ENCODE measurements around the gene ADRA1B. TPM values are rescaled to one million over a fixed set of nuclear protein-coding genes. Genes with fewer than 3 reads are reported as not detected.
"Not testable (repeated sequence)": the region's sequence is repeated elsewhere in the genome, so short reads cannot be mapped to it uniquely, and the experiment has no call there.

ADRA1B gene
- polyA plus RNA-seq, 12 donors, result 0.14 to 1.4 (median 0.35) TPM; not detected in 2

DNA sequence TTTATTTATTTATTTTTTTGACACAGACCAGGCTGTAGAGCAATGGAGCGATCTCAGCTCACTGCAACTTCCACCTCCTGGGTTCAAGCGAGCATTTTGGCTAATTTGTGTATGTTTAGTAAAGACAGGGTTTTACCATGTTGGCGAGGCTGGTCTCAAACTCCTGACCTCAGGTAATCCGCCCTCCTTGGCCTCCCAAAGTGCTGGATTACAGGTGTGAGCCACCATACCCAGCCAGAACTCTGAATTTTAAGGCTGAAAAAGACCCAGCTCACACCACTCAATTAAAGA lies 49.5 kb downstream of the ADRA1B start:
- DNase-seq, result not testable (repeated sequence)

DNA sequence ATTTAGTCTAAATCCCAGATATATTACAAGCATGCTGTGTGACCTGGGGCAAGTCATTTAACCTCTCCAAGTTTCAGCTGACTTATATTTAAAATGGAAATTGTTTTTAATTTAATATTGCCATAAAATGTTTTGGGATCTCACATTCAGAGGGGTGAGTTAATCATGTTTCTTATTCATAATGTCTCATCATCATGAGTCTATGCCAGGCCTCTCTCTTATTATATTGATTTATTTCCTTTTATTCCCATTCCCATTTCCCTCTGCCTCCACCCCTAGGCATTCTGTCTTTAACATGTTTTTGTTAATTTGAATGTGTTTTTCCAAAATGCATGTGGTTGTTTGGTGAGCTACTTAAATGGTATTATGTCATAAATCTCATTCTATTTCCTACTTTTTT lies 53.7 kb downstream of the ADRA1B start:
- DNase-seq, result no peak

DNA sequence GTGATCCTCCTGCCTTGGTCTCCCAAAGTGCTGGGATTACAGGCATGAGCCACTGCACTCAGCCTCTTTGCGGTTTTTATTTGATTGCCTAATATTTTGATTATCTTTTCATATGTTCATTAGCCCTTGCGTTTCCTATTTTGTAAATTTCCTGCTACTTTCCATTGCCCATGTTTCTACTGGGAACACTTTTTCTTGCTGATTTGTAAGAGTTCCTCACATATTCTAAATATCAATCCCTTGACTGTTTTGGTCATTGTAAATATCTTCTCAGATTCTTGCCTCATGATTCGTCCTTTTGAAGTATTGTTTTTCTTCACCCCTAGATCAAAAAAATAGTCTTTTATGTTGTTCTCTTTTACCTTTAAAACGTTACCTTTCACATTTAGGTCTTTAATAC lies 54.8 kb downstream of the ADRA1B start:
- DNase-seq, result no peak

DNA sequence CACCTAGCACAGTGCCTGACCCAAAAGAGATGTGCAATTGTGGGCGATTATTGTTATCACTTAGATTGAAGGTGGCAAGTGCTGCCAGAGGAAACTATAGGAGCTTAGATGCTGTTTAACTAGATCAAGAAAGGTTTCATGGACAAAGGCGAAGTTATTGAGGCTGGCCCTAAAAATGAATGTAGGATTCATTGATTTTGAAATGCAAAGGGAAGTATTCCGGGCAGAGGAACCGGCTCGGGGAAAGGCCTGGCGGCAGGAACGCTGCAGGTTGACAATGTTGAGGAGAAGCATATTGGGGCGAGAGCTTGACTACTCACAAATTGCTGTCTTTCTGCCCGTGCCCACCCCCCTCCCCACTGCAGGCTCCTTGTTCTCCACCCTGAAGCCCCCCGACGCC lies 55.2 kb downstream of the ADRA1B start:
- no peak for DNase-seq

DNA sequence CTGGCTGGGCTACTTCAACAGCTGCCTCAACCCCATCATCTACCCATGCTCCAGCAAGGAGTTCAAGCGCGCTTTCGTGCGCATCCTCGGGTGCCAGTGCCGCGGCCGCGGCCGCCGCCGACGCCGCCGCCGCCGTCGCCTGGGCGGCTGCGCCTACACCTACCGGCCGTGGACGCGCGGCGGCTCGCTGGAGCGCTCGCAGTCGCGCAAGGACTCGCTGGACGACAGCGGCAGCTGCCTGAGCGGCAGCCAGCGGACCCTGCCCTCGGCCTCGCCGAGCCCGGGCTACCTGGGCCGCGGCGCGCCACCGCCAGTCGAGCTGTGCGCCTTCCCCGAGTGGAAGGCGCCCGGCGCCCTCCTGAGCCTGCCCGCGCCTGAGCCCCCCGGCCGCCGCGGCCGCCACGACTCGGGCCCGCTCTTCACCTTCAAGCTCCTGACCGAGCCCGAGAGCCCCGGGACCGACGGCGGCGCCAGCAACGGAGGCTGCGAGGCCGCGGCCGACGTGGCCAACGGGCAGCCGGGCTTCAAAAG lies 55.7 kb downstream of the ADRA1B start:
- DNase-seq, result no peak

DNA sequence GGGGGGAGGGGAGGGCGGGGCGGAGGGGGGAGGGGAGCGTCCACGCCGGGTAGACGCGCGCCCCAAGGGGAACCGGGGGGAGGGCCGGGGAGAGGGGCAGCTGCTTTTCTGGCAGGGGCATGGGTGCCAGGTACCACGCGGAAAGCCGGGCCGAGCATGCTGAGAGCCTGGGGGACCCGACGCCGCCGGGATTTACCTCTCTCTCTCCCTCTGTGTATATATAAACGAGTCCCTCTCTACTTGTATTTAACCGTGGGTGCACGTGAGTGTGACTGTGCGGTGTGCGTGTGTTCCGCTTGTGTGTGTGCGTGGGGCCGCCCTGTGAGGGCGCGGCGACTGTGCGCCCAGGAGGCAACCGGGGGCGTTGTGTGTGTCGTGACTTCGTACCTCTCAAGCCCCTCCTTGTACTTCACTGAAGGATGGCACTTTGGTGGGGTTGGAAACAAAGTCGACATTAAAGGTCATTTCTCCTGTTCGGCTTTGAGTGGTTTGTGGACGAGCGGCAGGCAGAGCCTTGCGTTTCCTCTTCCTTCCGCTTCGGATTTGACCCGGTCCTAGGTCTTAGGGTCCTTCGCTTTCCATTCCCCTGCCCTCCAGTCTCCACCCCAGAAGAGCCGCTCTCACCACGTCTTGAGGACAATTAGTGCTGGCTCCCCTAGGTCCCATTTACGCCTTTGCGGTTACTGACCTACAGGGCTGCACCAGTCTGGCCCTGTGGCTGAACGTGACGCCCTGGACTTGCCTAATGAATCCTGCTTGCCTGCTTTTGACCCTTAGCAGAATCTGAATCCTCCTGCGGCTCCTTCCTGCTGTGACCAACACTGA lies 56.5 kb downstream of the ADRA1B start:
- DNase-seq, result no peak

DNA sequence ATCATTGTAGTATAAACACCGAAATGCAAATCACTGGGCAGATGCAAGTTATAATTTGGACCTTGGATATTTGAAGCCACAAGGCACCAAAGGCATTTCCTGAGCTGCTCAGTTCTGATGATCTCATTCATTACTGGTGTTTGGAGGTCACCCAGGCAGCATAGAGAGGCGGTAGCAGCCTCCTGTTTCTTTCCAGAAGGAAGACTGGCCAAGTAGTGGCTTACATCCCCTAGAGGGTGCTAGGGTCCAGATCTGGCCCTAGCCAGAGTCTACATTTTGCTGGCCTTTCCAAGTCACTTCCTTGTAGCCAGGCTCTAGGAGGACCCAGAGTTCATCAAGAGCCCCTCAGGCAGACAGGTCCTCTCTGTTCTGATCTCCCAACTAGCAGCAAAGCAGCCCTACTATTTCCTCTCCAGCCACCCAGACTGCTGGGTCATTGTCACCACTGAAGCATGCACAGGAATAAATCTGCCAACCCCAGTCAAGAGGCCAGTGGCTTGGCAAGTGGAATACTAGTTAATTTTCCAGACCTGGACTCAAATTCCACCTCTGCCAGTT lies 59.3 kb downstream of the ADRA1B start:
- DNase-seq, result peak; percentile 7

DNA sequence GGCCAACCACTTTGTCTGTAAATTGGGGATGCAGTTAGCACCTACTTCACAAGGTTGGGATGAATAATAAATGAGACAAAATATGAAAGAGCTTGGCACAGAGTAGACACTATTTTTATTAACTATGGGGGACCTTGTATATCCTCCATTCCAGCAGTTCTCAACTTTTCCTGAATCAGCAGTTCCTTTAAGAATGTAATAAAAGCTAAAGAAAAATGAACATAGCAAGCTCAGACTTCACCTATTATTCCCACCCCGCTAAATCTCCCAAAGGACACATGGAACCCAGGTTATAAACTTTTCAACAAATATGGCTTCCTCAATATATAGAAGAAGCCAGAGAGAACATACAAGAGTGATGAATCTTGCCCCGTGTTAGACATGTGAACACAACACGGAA lies 60.6 kb downstream of the ADRA1B start:
- no peak for DNase-seq

DNA sequence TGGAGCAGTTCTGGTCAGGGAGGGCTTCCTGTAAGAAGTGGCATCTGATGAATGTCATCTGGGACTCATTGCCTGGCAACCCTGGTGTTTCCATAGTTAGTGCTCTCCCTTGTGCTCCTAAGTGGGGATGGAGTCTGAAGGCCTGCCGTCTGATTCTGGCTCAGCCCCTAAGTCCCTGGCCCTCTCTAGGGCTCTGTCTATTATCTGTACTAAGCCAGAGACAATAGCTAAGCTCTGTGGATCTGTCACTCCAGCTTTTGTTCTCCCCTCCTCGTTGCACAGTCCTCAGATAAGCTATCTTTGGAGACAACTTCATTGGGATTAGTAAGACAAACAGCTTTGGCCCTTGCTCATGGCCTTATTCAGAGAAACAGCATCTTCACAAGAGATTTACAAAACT lies 62.1 kb downstream of the ADRA1B start:
- no peak for DNase-seq

DNA sequence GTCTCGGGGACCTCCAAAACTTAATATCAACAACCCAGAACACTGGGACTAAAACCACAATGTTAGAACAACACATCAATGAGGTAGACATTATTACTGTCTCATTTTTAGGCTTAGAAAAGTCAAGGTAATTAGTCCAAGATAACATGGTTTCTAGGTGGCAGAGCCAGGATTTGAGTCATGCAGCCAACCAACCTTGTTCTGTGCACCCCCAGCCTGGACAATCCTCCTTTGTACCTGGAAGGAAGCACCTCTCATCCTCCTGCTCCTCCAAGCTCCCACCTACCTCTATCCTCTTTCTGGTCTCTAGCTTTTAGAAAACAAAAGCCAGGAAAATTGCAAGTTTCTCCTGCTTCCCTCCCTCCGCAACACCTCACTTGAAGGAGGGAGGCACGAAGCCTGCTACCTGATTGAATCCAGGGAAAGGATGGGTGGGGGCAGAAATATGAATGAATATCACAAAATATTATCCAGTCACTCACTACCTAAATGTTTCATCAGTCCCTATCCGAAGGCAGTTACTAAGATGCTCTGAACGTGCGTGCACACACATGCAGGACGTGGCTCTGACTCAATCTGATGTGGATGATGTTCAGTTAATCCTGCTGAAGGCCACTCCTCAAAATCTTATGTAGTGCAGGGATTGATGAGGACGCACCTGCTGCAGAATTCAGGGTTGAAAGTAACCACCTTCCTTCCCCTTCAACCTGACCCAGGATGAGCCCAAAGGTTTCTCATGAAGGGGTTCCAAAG lies 66.3 kb downstream of the ADRA1B start:
- no peak for DNase-seq

DNA sequence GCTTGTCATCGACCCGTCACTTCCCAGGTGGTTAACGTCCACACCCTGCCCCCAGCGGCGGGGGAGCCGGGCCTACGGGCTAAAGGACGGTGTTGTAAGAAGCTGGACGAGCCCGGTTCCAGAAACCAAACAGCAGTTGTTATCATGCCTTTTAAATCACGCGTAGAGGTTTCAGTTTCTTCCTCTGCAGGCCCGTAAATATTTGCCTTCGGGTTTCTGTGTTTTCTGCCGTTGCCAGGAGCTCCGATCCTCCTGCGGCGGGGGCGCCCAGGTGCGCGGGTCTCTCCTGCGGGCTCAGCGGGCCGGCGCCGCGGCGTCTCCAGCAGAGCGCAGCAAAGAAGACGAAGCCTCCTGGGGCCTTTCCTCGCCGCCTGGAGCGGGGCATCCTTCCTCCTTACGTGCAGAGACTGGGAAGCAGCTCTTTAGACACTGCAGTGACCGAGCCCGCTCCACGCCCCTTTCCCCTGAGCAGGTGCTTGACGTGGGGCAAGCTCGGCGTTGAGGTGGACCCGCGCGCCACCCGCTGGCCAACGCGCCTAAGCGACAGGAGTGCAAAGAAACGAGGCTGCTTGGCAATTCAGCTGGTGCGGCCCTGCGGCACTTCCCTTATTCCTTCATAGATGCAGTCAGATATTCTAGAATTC lies 70.9 kb downstream of the ADRA1B start:
- DNase-seq, result peak; percentile 40

DNA sequence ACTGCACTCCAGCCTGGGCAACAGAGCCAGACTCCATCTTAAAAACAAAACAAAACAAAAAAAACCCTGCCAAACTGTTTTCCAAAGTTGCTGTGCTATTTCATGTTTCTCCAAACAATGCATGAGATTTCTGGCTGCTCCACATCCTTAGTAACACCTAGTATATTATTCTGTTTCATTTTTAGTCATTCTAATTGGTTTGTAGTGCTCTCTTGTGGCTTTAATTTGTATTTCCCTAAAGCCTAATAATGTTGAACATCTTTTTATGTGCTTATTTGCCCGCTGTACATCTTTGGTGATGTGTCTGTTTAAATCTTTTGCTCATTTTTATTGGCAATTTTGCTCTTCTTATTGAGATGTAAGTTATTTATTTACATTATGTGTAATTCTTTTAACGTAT lies 74.2 kb downstream of the ADRA1B start:
- no peak for DNase-seq

DNA sequence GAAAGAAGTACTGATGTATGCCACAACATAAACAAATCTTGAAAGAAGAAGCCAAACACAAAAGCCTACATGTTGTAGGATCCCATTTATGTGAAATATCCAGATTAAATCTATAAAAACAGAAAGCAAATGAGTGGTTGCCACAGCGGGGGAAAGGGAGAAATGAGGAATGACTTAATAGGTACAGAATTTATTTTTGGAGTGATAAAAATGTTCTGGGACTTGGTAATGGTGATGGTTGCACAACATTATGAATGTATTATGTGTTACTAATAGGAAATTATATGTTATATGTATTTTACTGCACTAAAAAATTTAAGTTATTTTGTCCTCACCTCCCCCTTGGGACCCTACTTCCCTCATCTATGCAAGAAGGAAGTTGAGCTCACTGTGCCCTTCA lies 76.3 kb downstream of the ADRA1B start:
- no peak for DNase-seq

DNA sequence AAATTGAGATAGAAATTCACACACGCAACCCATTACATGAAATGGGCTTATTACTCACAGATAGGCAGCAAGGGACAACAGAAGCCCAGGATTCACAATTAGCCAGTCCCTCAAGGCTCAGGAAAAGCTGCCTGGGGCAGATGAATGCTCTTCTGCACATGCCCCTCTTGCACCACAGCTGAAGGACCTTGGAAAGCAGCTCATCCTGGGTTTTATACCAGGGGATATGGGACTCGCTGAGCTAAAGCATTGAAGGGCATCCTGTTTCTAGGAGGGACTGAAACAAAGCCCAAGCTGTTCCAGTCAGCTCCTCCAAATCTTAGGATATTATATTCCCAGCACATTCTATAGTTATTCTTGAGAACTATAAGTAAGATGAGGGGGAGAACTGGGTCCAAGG lies 76.9 kb downstream of the ADRA1B start:
- DNase-seq, result no peak

DNA sequence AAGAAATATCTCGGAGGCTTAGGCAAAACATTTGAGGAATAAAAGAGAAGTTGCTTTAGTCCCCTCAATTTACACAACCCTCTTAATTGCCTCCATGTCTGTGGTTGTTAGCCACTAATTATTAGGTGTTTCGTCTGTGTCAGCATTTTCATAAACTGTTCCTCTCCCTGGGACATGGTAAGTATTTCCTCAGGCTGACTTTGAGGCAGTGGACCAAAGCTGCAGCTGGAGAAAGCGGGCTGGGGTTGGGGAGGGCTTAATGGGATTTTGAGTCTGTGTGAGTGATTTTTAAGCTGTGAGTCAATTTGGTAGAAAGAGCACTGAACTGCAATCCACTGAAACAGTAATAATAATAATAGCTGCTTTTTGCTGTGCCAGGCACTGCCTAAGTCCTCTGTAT lies 79.6 kb downstream of the ADRA1B start:
- DNase-seq, result no peak

DNA sequence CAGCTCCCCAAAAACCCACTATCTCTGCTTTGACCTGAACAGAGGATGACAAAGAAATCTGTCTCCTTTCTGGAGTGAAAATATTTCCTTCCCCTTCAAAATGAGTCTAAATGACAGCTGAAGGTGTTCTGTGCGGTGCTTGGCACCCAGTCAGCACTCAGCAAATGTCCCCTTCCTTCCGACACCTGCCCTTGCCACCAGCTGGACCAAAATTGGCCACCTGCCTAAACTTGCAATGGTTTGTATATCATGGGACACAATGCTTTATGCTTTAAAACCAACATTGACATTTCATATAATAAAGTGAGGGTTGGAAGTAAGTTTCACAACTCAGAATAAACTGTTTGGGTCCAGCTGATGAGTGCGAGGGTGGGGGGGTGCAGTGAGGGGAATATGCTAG lies 85.2 kb downstream of the ADRA1B start:
- DNase-seq, result no peak

DNA sequence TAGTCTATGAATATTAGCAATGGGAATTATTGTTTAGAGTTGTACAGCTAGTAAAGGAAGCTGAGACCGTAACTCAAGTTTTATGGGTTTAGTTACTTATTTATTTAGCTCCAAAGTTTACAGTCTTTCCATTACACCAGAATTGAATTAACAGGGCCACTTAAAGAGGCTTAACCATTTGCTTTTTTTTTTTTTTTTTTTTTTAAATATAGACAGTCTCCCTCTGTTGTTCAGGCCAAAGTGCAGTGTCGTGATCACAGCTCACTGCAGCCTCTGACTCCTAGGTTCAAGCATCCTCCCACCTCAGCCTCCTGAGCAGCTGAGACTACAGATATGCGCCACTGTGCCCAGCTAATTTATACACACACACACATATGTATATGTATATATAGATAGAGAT lies 91.2 kb downstream of the ADRA1B start:
- DNase-seq, result no peak

DNA sequence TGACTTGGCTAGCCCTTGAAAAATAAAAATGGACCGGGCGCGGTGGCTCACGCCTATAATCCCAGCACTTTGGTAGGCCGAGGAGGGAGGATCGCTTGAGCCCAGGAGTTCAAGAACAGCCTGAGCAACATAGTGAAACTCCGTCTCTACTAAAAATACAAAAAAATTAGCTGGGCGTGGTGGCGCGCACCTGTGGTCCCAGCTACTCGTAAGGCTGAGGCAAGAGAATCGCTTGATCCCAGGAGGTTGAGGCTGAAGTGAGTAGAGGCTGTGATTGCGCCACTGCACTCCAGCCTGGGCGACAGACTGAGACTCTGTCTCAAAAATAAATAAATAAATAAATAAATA lies 92.2 kb downstream of the ADRA1B start:
- DNase-seq, result not testable (repeated sequence)

DNA sequence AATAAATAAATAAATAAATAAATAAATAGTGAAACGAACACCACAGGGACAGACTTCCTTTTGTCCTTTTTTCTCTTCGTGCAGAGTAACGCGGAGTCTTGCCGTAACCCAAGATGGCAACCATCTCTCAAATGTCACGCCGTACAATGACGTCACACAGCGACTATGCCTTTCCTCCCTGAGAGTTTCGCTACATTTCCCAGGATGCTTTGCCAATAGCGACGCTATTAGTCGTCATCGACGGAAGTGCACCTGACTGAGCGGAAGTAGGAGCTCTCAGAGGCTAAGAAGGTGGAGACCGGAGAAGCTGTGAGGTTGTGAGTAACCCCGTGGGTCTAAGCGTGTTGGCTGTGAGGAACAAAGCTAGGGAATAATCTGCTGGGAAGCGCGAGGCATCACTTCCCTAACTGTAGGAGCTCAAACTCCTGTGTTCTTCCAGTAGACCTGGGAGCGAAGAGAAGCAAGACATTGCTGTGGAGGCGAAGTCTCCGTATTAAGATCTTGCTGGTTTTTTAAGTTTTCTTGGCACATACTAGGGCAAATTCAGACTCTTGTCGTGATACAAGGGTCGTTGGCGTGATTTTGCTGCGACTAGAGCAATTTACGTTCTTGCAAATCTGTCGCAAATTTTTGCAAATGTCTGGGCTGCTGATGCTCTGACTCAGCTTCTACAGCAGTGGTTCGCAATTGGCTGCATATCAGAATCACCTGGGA lies 92.8 kb downstream of the ADRA1B start, which contains the start of gene TTC1:
Gene TTC1, plus strand, starts transcription at position 263 of the 714 bp plus-strand sequence. CDS start 1,390 bp downstream, outside the sequence.
- DNase-seq, result peak; percentile 99

DNA sequence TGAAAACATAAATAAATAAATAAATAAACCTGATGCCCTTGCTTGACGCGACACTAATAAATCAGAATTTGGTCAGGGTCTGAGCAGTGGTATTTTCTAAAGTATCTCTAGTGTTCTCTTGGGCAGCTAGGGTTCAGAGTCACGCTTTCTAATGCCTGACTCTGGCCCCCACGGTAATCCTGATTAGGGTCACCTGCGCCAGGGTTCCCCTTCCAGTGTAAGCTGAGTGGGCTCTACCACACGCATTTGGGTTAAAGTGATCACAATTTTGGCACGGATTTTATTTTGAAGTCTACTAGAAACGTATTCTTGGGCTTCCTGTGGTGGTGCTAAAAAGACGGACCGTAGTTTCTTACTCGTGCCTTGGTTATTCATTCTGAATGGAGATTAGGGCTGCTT lies 93.3 kb downstream of the ADRA1B start:
- no peak for DNase-seq

DNA sequence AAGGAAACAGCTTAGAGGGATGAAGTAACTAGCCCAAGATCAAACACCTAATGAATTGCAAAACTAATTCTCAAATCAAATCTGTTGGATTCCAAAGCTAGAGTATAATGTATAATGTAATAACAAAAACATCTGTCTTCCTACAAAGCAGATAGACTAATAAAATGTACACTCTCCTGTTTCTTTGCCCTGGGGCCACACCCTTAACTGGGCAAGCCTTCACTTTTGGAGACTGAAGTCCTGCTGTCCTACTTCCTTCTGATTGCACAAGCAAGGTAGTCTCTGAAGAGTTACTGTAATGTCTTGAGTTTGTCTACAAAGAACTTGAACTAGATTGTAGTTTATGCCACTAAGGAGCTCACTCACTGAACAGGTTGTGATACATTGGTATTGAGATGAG lies 95.2 kb downstream of the ADRA1B start:
- DNase-seq, result no peak

DNA sequence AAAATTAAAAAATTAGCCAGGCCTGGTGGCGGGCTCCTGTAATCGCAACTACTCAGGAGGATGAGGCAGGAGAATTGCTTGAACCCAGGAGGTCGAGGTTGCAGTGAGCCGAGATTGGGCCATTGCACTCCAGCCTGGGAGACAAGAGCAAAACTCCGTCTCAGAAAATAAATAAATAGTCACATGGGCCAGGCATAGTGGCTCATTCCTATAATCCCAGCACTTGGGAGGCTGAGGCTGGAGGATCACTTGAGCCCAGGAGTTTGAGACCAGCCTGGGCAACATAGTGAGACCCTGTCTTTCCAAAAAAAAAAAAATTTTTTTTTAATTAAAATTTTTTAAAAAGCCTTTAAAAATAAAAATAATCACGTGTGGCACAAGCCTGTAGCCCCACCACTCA lies 97.9 kb downstream of the ADRA1B start:
- DNase-seq, result not testable (repeated sequence)

Measured in muscle of arm (tissue), 12 donors.